HepG2 (cell line): ENCODE measurements around the gene ASGR1. TPM values are rescaled to one million over a fixed set of nuclear protein-coding genes. Genes with fewer than 3 reads are reported as not detected.

Source experiments
- AGO2 ChIP-seq: fragments of 200-400 bp; formaldehyde crosslinking; optimal IDR thresholded peaks from 2 replicates; pipeline ENCODE3; 2017; ENCODE audit warnings: mild to moderate bottlenecking, low read depth, low read length, moderate library complexity
- ETV5 ChIP-seq: IDR thresholded peaks from 2 replicates; pipeline ENCODE4 v1.6.1; 2018; ENCODE audit warnings: missing biosample characterization, missing genetic modification reagents, inconsistent platforms, borderline replicate concordance
- FOXK2 ChIP-seq: fragments of 450-650 bp; IDR thresholded peaks from 2 replicates; pipeline ENCODE4 v1.6.1; 2016
- GATA4 ChIP-seq: sonication (generic); IDR thresholded peaks from 2 replicates; pipeline ENCODE4 v1.6.1; 2016; ENCODE audit warnings: antibody characterized with exemption, low read depth, borderline replicate concordance
- HINFP ChIP-seq: sonication (generic); formaldehyde crosslinking; IDR thresholded peaks from 2 replicates; pipeline ENCODE4 v1.4.0; 2020; ENCODE audit warnings: low read depth, mild to moderate bottlenecking, missing genetic modification reagents
- KAT8 ChIP-seq: IDR thresholded peaks from 2 replicates; pipeline ENCODE4 v1.6.1; 2016; ENCODE audit warnings: missing genetic modification reagents, missing compliant biosample characterization
- MAFF ChIP-seq: IDR thresholded peaks from 2 replicates; pipeline ENCODE4 v1.6.1; 2011; ENCODE audit warnings: low read depth, low read length, improper control_type of control experiment
- RARA ChIP-seq: IDR thresholded peaks from 2 replicates; pipeline ENCODE4 v1.6.1; 2016; ENCODE audit warnings: missing genetic modification reagents, missing compliant biosample characterization
- REL ChIP-seq: sonication (generic); formaldehyde crosslinking; conservative IDR thresholded peaks from 2 replicates; pipeline ENCODE4 v1.8.0; 2022; ENCODE audit warnings: mild to moderate bottlenecking, missing genetic modification reagents, moderate library complexity
- RFX1 ChIP-seq: fragments of 450-650 bp; IDR thresholded peaks from 2 replicates; pipeline ENCODE4 v1.6.1; 2017
- SRY ChIP-seq: sonication (generic); formaldehyde crosslinking; IDR thresholded peaks from 2 replicates; pipeline ENCODE4 v1.8.0; 2022; ENCODE audit warnings: mild to moderate bottlenecking, missing genetic modification reagents
- TAF1 ChIP-seq: sonication (generic); formaldehyde crosslinking; IDR thresholded peaks from 2 replicates; pipeline ENCODE4 v1.4.0; 2020; ENCODE audit warnings: missing genetic modification reagents
- ZNF275 ChIP-seq: sonication (generic); formaldehyde crosslinking; IDR thresholded peaks from 2 replicates; pipeline ENCODE4 v1.8.0; 2022; ENCODE audit warnings: missing genetic modification reagents, mild to moderate bottlenecking, inconsistent platforms, borderline replicate concordance
- ZNF687 ChIP-seq: sonication (generic); formaldehyde crosslinking; IDR thresholded peaks from 2 replicates; pipeline ENCODE4 v1.5.1; 2020; ENCODE audit warnings: mild to moderate bottlenecking, missing genetic modification reagents, moderate library complexity
- ZSCAN22 ChIP-seq: sonication (generic); formaldehyde crosslinking; IDR thresholded peaks from 2 replicates; pipeline ENCODE4 v1.4.0; 2020; ENCODE audit warnings: mild to moderate bottlenecking, missing genetic modification reagents
- polyA plus RNA-seq, 8 experiments: library from polyadenylated mRNA; depleted of rRNA in 3 of 8; stranded (reverse) in 7 of 8; unstranded in 1 of 8; fragments of >200 nt; fragmentation: Illumina TruSeq in 4 of 8; extraction: Trizol in 4 of 8; gene quantifications; 2 replicates each; pipeline versions ENCODE4 v1.2.1 to v1.2.3, GENCODE V29; 2011 to 2016; ENCODE audit warnings: low read depth in 4 of 8, missing spikeins in 1 of 8, mixed read lengths in 1 of 8; ENCODE audit not compliant: insufficient read depth in 1 of 8
- total RNA-seq, 5 experiments: library from RNA; depleted of rRNA; stranded (reverse); fragments of >200 nt; fragmentation: Illumina TruSeq; extraction: Trizol; gene quantifications; 2 replicates each; pipeline ENCODE4 v1.2.3, GENCODE V29; 2016; ENCODE audit warnings: low read depth in 1 of 5
- TF ChIP-seq, protein P1 (sequence below): sonication (generic); formaldehyde crosslinking; IDR thresholded peaks from 2 replicates; pipeline ENCODE4 v1.4.0; 2020; ENCODE audit warnings: missing genetic modification reagents
- TF ChIP-seq, protein P2 (sequence below): IDR thresholded peaks from 2 replicates; pipeline ENCODE4 v1.6.1; 2016; ENCODE audit warnings: low read depth
- TF ChIP-seq, protein P3 (sequence below): sonication (generic); formaldehyde crosslinking; IDR thresholded peaks from 2 replicates; pipeline ENCODE4 v1.4.0; 2020; ENCODE audit warnings: missing genetic modification reagents
- TF ChIP-seq, protein P4 (sequence below): sonication (generic); formaldehyde crosslinking; IDR thresholded peaks from 2 replicates; pipeline ENCODE4 v1.8.1; 2023; ENCODE audit warnings: mild to moderate bottlenecking, inconsistent platforms, moderate library complexity, missing genetic modification reagents, borderline replicate concordance

Gene ASGR1
- total and polyA plus RNA-seq, 2 of the 13 experiments (the other 11 are each of a cell fraction or from before 2014, with no cell fraction given), result 353 to 796 TPM

GRCh38 chr17:7184091-7184488, 4.9 kb upstream of the ASGR1 start (continued):
- peak; percentile 88 for TF ChIP-seq ZNF687
- TF ChIP-seq TAF1, result peak; percentile 16; the same call in 1 of the 2 replicates
- TF ChIP-seq, protein P1, sequence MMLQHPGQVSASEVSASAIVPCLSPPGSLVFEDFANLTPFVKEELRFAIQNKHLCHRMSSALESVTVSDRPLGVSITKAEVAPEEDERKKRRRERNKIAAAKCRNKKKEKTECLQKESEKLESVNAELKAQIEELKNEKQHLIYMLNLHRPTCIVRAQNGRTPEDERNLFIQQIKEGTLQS (CRISPR knock-in tag), result no peak
- TF ChIP-seq, protein P2, sequence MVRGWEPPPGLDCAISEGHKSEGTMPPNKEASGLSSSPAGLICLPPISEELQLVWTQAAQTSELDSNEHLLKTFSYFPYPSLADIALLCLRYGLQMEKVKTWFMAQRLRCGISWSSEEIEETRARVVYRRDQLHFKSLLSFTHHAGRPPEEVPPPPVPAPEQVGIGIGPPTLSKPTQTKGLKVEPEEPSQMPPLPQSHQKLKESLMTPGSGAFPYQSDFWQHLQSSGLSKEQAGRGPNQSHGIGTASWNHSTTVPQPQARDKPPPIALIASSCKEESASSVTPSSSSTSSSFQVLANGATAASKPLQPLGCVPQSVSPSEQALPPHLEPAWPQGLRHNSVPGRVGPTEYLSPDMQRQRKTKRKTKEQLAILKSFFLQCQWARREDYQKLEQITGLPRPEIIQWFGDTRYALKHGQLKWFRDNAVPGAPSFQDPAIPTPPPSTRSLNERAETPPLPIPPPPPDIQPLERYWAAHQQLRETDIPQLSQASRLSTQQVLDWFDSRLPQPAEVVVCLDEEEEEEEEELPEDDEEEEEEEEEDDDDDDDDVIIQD (CRISPR knock-in tag), result no peak
- TF ChIP-seq, protein P3, sequence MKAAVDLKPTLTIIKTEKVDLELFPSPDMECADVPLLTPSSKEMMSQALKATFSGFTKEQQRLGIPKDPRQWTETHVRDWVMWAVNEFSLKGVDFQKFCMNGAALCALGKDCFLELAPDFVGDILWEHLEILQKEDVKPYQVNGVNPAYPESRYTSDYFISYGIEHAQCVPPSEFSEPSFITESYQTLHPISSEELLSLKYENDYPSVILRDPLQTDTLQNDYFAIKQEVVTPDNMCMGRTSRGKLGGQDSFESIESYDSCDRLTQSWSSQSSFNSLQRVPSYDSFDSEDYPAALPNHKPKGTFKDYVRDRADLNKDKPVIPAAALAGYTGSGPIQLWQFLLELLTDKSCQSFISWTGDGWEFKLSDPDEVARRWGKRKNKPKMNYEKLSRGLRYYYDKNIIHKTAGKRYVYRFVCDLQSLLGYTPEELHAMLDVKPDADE (CRISPR knock-in tag), result no peak
- peak; percentile 42; the same call in 1 of the 2 replicates for TF ChIP-seq RARA (CRISPR knock-in tag)
- no peak for TF ChIP-seq ZSCAN22 (CRISPR knock-in tag)
- peak; percentile 72; the same call in 1 of the 2 replicates for TF ChIP-seq HINFP (CRISPR knock-in tag)
- TF ChIP-seq MAFF, result no peak
- TF ChIP-seq RFX1, result no peak
- peak; percentile 68; the same call in 1 of the 2 replicates for TF ChIP-seq KAT8
- no peak for TF ChIP-seq ZNF275 (CRISPR knock-in tag)
- TF ChIP-seq ETV5, result peak; percentile 22; the same call in 1 of the 2 replicates
- TF ChIP-seq REL (CRISPR knock-in tag), result no peak
- TF ChIP-seq AGO2, result no peak
- TF ChIP-seq, protein P4, sequence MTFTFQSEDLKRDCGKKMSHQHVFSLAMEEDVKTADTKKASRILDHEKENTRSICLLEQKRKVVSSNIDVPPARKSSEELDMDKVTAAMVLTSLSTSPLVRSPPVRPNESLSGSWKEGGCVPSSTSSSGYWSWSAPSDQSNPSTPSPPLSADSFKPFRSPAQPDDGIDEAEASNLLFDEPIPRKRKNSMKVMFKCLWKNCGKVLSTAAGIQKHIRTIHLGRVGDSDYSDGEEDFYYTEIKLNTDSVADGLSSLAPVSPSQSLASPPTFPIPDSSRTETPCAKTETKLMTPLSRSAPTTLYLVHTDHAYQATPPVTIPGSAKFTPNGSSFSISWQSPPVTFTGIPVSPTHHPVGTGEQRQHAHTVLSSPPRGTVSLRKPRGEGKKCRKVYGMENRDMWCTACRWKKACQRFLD (CRISPR knock-in tag), result no peak
- TF ChIP-seq FOXK2, result no peak
- TF ChIP-seq SRY (CRISPR knock-in tag), result no peak
- TF ChIP-seq GATA4, result no peak
